ENCODE results near the gene CAPRIN1. TPM values are rescaled to one million over a fixed set of nuclear protein-coding genes. Genes with fewer than 3 reads are reported as not detected.

Gene CAPRIN1
- polyA plus RNA-seq, 2 of the 4 experiments (the other 2 are of a cell fraction) = 159 to 255 TPM

GRCh38 chr11:34013898-34014571, 37.5 kb upstream of the CAPRIN1 start:
- ATAC-seq (no peak), FAIRE-seq (no peak), DNase-seq (ENCODE audit: low read depth in 1 of 2, low spot score in 1 of 2) (no peak)
- Histone ChIP-seq H3K27ac (no peak overlapping the region), H3K9me3 (0 out of 3 replicates have a peak, but pooled peaks cover 2% of the 10 kb centered on the region), H3K4me2 (no peak overlapping the region), H3K4me1 (no peaks in the 10 kb centered on the region), H3K4me3 (no peak overlapping the region)
- ChIA-PET POLR2A (no interaction called here), CTCF (interaction anchor here (0.8 kb wide), 1 partner anchor 43 kb away, joined by 7 read pairs; no protein-coding TSS in a partner anchor)
- TF ChIP-seq USF2 (IDR thresholded peaks at IDR 0.05) (no peak), POLR2A (IDR thresholded peaks at IDR 0.05; ENCODE audit: low read length) (no peak), HEYL (CRISPR knock-in tag; IDR thresholded peaks at IDR 0.05) (no peak), ELK1 (IDR thresholded peaks at IDR 0.05; ENCODE audit: low read depth, low read length) (no peak), RNF2 (IDR thresholded peaks at IDR 0.05; ENCODE audit: borderline replicate concordance, low read depth) (no peak), ZNF302 (CRISPR knock-in tag; IDR thresholded peaks at IDR 0.05) (no peak), KDM1A (IDR thresholded peaks at IDR 0.05; ENCODE audit: low read depth) (no peak), ATOH8 (CRISPR knock-in tag; IDR thresholded peaks at IDR 0.05; ENCODE audit: low read depth) (no peak), FOSB (CRISPR knock-in tag; IDR thresholded peaks at IDR 0.05) (no peak), EHF (CRISPR knock-in tag; IDR thresholded peaks at IDR 0.05) (no peak), HMGXB4 (CRISPR knock-in tag; IDR thresholded peaks at IDR 0.05; ENCODE audit: borderline replicate concordance) (no peak), EP300 (IDR thresholded peaks at IDR 0.05) (no peak), RFX5 (IDR thresholded peaks at IDR 0.05) (no peak)
- TF ChIP-seq, protein P1, sequence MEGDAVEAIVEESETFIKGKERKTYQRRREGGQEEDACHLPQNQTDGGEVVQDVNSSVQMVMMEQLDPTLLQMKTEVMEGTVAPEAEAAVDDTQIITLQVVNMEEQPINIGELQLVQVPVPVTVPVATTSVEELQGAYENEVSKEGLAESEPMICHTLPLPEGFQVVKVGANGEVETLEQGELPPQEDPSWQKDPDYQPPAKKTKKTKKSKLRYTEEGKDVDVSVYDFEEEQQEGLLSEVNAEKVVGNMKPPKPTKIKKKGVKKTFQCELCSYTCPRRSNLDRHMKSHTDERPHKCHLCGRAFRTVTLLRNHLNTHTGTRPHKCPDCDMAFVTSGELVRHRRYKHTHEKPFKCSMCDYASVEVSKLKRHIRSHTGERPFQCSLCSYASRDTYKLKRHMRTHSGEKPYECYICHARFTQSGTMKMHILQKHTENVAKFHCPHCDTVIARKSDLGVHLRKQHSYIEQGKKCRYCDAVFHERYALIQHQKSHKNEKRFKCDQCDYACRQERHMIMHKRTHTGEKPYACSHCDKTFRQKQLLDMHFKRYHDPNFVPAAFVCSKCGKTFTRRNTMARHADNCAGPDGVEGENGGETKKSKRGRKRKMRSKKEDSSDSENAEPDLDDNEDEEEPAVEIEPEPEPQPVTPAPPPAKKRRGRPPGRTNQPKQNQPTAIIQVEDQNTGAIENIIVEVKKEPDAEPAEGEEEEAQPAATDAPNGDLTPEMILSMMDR (IDR thresholded peaks at IDR 0.05) = no peak
- WGBS (ENCODE audit: missing lambda C conversion rate) = 92% methylated on average over 4 of the region's 4 CpGs

DNA sequence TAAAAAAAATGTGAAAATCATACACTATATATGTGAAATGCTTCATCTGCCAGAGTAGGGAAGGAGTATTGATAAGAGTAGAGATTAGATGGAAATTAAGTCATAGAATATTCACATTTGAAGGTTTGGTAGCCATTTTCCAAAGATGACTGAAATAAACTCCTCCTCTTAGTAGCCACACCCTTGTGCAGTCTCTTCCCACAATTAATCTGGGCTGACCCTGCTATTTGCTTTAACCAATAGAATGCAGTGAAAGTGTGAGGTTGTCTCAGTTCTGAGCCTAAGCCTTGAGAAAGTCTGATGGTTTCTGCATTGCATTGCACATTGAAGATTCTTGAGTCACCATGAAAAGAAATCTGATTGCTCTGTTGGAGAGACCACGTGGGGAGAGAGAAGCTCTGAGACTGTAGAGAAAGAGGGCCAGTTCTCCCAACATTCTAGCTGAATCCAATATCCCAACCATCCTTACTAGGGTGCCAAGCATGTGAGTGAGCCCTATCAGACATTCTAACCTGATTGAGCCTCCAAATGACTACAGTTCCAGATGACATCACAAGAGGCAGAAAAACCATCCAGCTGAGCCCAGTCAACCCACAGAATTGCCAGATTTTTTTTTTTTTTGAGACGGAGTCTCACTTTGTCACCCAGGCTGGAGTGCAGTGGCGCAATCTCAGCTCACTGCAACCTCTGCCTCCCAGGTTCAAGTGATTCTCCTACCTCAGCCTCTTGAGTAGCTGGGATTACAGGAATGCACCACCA, 29.4 kb upstream of the CAPRIN1 start:
- ChIA-PET POLR2A (no interaction called here), CTCF (interaction anchor here (0.7 kb wide), 1 partner anchor 18 kb away, joined by 3 read pairs; no protein-coding TSS in a partner anchor)
- Histone ChIP-seq H3K4me2 (no peak overlapping the region), H3K9me3 (peaks cover 2% of the 10 kb centered on the region; the same call in 1 of the 3 replicates), H3K27ac (no peak overlapping the region), H3K4me1 (no peaks in the 10 kb centered on the region), H3K4me3 (no peak overlapping the region)
- no peak for FAIRE-seq
- 43% methylated on average over 3 of the region's 3 CpGs for WGBS (ENCODE audit: missing lambda C conversion rate)
- TF ChIP-seq ATOH8 (CRISPR knock-in tag; IDR thresholded peaks at IDR 0.05; ENCODE audit: low read depth) (no peak), RARB (CRISPR knock-in tag; IDR thresholded peaks at IDR 0.05) (no peak)
- no peak for DNase-seq (ENCODE audit: low read depth in 1 of 2, low spot score in 1 of 2)
- no peak for ATAC-seq
